Smooth muscle cell (in vitro differentiated cells): ENCODE data around the gene SPHK2. TPM values are rescaled to one million over a fixed set of nuclear protein-coding genes. Genes with fewer than 3 reads are reported as not detected.

Source experiments
- DNase-seq: peaks from one replicate; lab custom pipeline; 2025; ENCODE audit not compliant: unreplicated experiment; lab: John Stamatoyannopoulos, UW
- H2AFZ ChIP-seq: fragments of 200-600 bp; sonication (generic); 2 replicates; pipeline ENCODE4 v1.6.0; 2016; ENCODE audit warnings: antibody characterized with exemption, low read depth, mild to moderate bottlenecking
- H3F3A ChIP-seq: fragments of 200-600 bp; sonication (generic); 2 replicates; pipeline ENCODE4 v1.6.0; 2017; ENCODE audit warnings: antibody characterized with exemption, low read depth
- H3K27ac ChIP-seq: fragments of 200-600 bp; sonication (generic); 2 replicates; pipeline ENCODE4 v1.5.1; 2016; ENCODE audit warnings: low read depth, mild to moderate bottlenecking
- H3K27me3 ChIP-seq: fragments of 200-600 bp; sonication (generic); 2 replicates; pipeline ENCODE4 v1.6.1; 2016; ENCODE audit warnings: low read depth, mild to moderate bottlenecking
- H3K36me3 ChIP-seq: fragments of 200-600 bp; sonication (generic); 2 replicates; pipeline ENCODE4 v1.5.1; 2016; ENCODE audit warnings: low read depth
- H3K4me1 ChIP-seq: fragments of 200-600 bp; sonication (generic); 2 replicates; pipeline ENCODE4 v1.5.1; 2016; ENCODE audit warnings: low read depth
- H3K4me2 ChIP-seq: fragments of 200-600 bp; sonication (generic); 2 replicates; pipeline ENCODE4 v1.6.0; 2016; ENCODE audit warnings: mild to moderate bottlenecking
- H3K4me3 ChIP-seq: fragments of 200-600 bp; sonication (generic); 2 replicates; pipeline ENCODE4 v1.5.1; 2016; ENCODE audit warnings: mild to moderate bottlenecking
- H3K79me2 ChIP-seq: fragments of 200-600 bp; sonication (generic); 2 replicates; pipeline ENCODE4 v1.6.0; 2016; ENCODE audit warnings: low read depth, mild to moderate bottlenecking
- H3K9ac ChIP-seq: fragments of 200-600 bp; sonication (generic); 2 replicates; pipeline ENCODE4 v1.6.0; 2016; ENCODE audit warnings: low read depth
- H3K9me3 ChIP-seq: fragments of 200-600 bp; sonication (generic); replicated peaks from 2 replicates; pipeline ENCODE4 v1.5.1; 2016; ENCODE audit warnings: low read depth
- H4K20me1 ChIP-seq: fragments of 200-600 bp; sonication (generic); 2 replicates; pipeline ENCODE4 v1.6.0; 2016; ENCODE audit warnings: low read depth
- CTCF ChIP-seq: fragments of 200-600 bp; sonication (generic); IDR thresholded peaks from 2 replicates; pipeline ENCODE4 v1.5.1; 2017; ENCODE audit warnings: borderline replicate concordance, mild to moderate bottlenecking, antibody characterized with exemption; ENCODE audit not compliant: insufficient read depth, poor library complexity, severe bottlenecking
- WGBS: methylation state at CpG from one replicate; pipeline ENCODE4 v1.1.7; 2016; ENCODE audit warnings: low lambda C conversion rate; 5-methylcytosine and 5-hydroxymethylcytosine counted together
- polyA plus RNA-seq: library from polyadenylated mRNA; unstranded; fragments of >200 nt; fragmentation: Nextera tagmentation; extraction: Ambion mirVana; gene quantifications from 2 replicates; pipeline ENCODE4 v1.2.1, GENCODE V29; 2016
- total RNA-seq: library from RNA; depleted of rRNA; stranded (reverse); fragments of >200 nt; gene quantifications from 2 replicates; pipeline ENCODE4 v1.2.3, GENCODE V29; 2014

The SPHK2 gene
- total and polyA plus RNA-seq, 2 experiments from 2014 or later, result 8.2 to 9.3 TPM

GRCh38 chr19:48664476-48664875 is 45.2 kb downstream of the SPHK2 start:
- Histone ChIP-seq H3K27me3 (no peaks in the 10 kb centered on the region), H2AFZ (no peak overlapping the region), H3K36me3 (no peaks in the 10 kb centered on the region), H3K4me2 (no peak overlapping the region), H3K9me3 (no peaks in the 10 kb centered on the region), H4K20me1 (no peaks in the 10 kb centered on the region), H3K4me3 (no peak overlapping the region), H3K79me2 (no peaks in the 10 kb centered on the region), H3K27ac (no peak overlapping the region), H3K4me1 (no peaks in the 10 kb centered on the region), H3F3A (no peaks in the 10 kb centered on the region), H3K9ac (no peak overlapping the region)
- WGBS, result 86% methylated on average over 14 of the region's 14 CpGs
- no peak for DNase-seq
- TF ChIP-seq CTCF, result no peak

- H3K4me1 ChIP-seq, result no peaks in the 10 kb centered on the region
- 88% methylated on average over 6 of the region's 6 CpGs for WGBS
- H3K9me3 ChIP-seq, result no peaks in the 10 kb centered on the region
These were observed 46.5 kb downstream of the SPHK2 start for GRCh38 chr19:48665786-48666185.

GRCh38 chr19:48668332-48668731 is 49.0 kb downstream of the SPHK2 start:
- no peaks in the 10 kb centered on the region for H3F3A ChIP-seq
- H3K27me3 ChIP-seq, result no peaks in the 10 kb centered on the region
- TF ChIP-seq CTCF, result no peak
- peaks cover 2% of the 10 kb centered on the region for H3K4me1 ChIP-seq
- H2AFZ ChIP-seq, result no peak overlapping the region
- H4K20me1 ChIP-seq, result no peaks in the 10 kb centered on the region
- 93% methylated on average over 3 of the region's 3 CpGs for WGBS
- H3K9ac ChIP-seq, result no peak overlapping the region
- no peak for DNase-seq
- H3K27ac ChIP-seq, result no peak overlapping the region
- no peaks in the 10 kb centered on the region for H3K79me2 ChIP-seq
- H3K4me2 ChIP-seq, result no peak overlapping the region
- H3K4me3 ChIP-seq, result no peak overlapping the region
- no peaks in the 10 kb centered on the region for H3K9me3 ChIP-seq
- no peaks in the 10 kb centered on the region for H3K36me3 ChIP-seq

More at GRCh38 chr19:48665786-48666185, 46.5 kb downstream of the SPHK2 start:
- Histone ChIP-seq H3K4me2 (no peak overlapping the region), H3F3A (no peaks in the 10 kb centered on the region), H4K20me1 (no peaks in the 10 kb centered on the region), H3K9ac (no peak overlapping the region), H3K79me2 (no peaks in the 10 kb centered on the region), H3K4me3 (no peak overlapping the region), H3K27me3 (no peaks in the 10 kb centered on the region), H3K36me3 (no peaks in the 10 kb centered on the region), H2AFZ (no peak overlapping the region), H3K27ac (no peak overlapping the region)
- TF ChIP-seq CTCF, result no peak
- DNase-seq, result no peak

- H3K9me3 ChIP-seq, result no peaks in the 10 kb centered on the region
- no peaks in the 10 kb centered on the region for H3K27me3 ChIP-seq
- no peak overlapping the region for H3K4me2 ChIP-seq
- no peaks in the 10 kb centered on the region for H3F3A ChIP-seq
- no peak overlapping the region for H3K9ac ChIP-seq
- H2AFZ ChIP-seq, result no peak overlapping the region
- no peak for TF ChIP-seq CTCF
- no peaks in the 10 kb centered on the region for H3K79me2 ChIP-seq
- no peak for DNase-seq
- H3K27ac ChIP-seq, result no peak overlapping the region
- H3K4me1 ChIP-seq, result peaks cover 6% of the 10 kb centered on the region
- WGBS, result 100% methylated on average over 2 of the region's 2 CpGs
- H3K36me3 ChIP-seq, result no peaks in the 10 kb centered on the region
- H3K4me3 ChIP-seq, result no peak overlapping the region
- no peaks in the 10 kb centered on the region for H4K20me1 ChIP-seq
These were observed 49.5 kb downstream of the SPHK2 start for GRCh38 chr19:48668761-48669160.
